ENCODE measurements around the gene SPG21.
A peak's percentile ranks its signal among the peaks of the same experiment; 100 is the strongest.
"Not testable (repeated sequence)": the region's sequence is repeated elsewhere in the genome, so short reads cannot be mapped to it uniquely, and the experiment has no call there.

SPG21 gene, protein sequence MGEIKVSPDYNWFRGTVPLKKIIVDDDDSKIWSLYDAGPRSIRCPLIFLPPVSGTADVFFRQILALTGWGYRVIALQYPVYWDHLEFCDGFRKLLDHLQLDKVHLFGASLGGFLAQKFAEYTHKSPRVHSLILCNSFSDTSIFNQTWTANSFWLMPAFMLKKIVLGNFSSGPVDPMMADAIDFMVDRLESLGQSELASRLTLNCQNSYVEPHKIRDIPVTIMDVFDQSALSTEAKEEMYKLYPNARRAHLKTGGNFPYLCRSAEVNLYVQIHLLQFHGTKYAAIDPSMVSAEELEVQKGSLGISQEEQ

DNA sequence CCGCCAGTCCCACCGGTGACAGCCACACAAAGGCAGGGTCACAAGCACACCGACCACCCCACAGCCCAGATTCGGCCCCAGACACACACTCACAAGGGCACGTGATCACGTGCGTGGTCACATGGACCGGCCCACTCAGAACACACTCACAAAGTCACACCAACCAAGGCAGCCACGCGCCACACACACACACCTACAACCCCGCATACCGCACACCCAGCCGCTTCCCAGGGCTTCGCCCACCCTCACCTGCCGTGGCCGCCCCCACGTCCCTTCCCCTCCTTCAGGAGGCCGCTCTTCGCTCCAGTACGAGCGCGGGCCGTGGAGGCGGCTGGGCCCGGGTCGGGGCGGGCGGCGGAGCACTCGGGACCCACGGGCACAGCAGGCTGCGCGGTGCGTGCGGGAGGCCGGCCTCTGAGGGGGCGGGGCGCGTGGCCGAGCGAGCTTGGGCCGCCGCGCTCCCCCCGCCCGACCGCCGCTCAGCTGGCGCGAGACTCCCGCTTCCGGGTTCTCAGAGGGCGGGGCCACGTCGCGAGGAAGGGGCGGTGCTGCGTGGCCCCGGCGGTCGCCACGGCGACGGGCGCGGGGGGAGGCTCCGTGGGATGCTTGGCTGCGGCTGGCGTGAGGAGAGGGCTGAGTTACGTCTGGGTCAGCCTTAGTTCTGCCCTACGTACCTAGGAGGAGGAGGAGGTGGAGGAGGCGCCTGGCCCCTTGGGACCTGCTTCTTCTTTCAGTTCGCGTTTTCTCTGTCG is at the start of gene SPG21:
TSS of gene SPG21 (minus strand) at position 499 of the 752 bp plus-strand sequence. CDS start 6,345 bp downstream, outside the sequence.
- peak; percentile 82 for DNase-seq (ENCODE audit: low read depth in 2 of 2)

DNA sequence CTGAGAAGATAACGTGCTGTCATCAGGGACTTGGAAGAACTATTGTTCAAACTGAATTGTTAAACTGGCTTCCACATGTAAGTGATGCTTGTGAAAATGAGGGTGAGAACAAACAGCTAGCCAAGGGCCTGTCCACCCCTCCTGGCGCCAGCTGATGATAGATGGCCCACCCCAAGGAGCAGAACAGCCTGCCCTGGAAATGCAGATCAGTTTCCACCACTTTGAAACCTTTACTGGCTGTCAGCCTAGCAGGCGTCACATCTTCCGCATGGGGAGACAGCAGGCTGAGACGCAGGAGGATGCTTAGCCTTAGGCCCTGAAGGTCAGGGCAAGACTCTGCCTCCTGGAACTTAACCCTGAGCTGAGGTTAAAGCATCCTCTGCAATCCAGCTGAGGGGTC is 49.1 kb upstream of the SPG21 start:
- DNase-seq (ENCODE audit: low read depth in 2 of 2), result no peak

DNA sequence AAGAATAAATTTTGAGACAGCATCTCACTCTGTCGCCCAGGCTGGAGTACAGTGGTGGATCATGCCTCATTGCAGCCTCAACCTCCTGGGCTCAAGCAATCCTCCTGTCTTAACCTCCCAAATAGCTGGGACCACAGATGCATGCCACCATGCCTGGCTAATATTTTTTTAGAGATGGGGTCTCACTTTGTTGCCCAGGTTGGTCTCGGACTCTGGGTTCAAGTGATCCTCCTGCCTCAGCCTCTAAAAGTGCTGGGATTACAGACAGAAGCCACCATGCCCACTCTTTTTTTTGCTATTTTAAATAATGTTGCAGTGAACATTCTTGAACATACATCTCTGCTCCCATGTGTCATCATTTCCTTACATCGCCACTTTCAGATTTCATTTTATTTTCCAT is 48.7 kb upstream of the SPG21 start:
- no peak for DNase-seq (ENCODE audit: low read depth in 2 of 2)

DNA sequence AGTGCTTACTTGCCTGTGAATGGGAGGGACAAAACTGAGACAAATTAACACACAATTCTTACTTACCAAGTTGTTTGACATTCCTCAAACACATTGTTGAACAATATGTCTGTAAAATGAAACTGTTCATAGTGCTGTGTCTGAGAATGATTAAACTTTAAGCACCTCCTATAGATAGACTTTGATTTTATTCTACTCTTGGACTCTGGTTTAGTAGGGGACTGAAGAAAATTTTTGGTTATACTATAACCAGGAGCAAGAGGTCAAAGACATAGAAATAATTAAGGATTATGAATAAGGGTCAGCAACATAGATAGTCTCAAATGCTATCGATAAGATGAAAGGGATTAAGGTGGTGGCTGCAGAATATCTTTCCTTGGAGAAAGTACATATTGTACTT is 47.6 kb upstream of the SPG21 start:
- no peak for DNase-seq (ENCODE audit: low read depth in 2 of 2)

DNA sequence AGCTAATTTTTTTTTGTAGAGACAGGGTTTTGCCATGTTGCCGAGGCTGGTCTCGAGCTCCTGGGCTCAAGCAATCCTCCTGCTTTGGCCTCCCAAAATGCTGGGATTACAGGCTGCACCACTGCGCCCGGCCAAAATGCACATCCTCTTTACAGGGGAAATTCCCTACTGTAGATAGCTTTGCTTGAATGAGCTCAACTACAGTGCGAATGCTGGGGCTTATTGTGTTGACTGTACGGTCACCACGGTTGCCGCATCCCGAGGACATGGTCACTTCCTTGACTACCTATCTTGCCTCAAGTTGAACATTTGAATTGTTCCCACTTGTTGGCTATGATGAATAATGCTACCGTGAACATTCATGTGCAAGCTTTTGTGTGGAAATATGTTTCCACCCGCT is 45.0 kb upstream of the SPG21 start:
- DNase-seq (ENCODE audit: low read depth in 2 of 2), result no peak

DNA sequence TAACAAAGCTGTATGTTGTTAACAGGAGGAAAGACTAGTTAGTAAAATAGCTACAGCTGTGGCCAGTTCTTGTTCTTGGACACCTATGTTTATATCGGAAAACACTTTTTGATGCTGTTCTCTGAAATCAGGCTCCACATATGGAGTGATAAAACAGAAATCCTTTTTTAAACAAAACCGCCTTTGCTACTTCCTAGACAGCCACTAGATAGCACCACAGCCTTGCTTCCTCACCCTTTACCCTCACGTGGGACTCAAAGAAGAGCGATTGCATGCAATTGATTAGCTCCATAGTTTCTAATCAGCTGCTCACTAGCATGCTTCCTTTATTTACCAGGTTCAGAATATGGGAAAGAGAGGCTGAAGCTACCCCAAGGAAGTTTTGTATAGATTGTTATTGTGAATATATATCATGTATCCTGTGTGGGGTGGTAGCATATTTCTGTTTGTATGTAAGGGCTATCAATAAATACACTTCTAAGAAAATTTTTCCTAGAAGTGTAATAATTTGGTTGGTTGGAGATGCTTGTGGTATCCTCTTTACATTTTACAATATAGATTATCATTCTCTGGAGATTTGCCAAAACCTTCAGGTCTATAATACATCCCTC is 44.0 kb upstream of the SPG21 start:
- no peak for DNase-seq (ENCODE audit: low read depth in 2 of 2)

DNA sequence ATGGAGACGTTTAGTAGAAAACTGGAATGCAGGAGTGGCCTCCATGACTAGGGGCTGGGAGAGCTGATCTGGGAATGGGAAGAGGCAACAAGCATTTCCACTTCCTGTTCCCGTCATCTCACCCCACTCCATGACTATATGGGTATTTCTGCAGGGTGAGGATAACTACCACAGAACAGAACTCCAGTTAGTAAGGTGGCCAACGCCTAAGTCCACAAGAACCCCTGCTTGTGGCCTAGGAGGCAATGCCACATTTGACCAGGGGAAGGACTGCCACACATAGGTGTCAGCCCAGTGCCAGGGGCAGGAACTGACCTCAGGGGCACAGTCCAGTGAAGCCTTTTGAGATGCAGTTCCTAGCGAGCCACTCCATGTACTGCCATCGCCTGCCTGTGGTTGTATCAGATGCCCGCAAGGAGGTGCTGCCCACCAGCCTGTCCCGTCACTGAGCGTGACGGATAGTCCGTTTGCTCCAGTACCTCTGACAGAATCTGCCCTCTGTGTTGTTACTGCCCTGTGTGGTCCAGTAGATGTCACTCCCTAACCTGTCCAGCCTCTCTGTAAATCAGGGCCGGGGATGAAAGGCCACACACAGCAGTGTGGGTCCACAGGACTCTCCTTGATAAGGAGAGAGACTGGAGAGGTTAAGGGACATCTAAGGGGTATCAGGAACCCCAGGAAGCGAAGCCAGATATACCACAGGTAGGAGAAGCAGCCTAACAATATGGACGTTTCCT is 43.3 kb upstream of the SPG21 start:
- no peak for DNase-seq (ENCODE audit: low read depth in 2 of 2)

DNA sequence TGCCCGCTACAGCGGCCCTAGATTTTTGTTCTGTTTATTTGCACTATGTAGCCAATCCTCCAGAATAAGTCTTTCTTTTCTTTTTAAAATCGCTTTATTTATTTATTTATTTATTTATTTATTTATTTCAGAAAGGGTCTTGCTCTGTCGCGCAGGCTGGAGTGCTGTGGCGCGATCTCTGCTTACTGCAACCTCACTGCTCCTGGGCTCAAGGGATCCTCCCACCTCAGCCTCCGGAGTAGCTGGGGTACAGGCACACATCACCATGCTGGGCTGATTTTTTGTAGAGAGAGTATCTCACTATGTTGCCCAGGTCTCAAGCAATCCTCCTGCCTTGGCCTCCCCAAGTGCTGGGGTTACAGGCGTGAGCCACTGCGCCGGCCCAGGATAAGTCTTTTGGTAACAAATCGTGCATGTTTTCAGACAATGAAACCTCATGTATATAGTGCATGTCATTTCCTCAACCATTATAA is 40.1 kb upstream of the SPG21 start:
- no peak for DNase-seq (ENCODE audit: low read depth in 2 of 2)

DNA sequence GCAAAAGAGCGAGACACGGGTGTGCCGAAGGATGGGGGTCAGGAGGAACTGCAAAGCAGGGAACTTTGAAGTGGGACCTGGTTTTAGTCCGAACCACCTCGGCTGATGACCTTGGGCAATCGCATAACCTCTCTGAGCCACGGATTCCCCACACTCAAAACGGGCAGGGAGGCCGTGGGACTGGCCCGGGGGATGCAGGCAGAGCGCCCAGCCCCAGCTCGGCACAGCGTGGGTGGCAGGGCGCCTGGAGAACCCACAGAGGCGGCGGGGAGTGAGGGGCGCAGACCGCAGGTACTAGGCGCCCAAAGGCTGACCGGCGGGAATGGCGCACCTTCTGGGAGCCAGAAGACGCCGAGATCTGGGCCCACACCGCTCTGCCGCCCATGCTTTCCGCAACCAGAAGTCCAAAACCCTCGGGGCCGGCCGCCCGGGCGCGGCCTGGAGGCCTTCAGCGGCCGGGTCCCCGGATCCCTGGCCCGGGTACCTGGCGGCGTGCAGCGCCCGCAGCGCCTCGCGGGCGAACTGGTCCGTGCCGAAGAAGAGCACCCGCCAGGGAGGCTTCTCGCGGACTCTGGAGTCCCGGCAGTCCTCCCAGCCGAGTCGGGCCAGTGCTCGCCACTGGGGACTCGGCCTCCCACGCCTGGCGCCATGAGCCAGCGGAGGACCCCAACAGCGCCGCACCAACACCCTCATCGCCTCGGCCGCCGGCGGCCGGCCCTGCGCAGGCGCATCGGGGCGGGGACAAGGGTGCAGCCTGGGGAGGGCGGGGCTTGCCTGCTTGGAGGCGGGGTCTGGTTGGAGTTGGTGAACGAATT is 39.4 kb upstream of the SPG21 start, which contains the start of gene MTFMT:
TSS of gene MTFMT (minus strand) at position 719 of the 815 bp plus-strand sequence. CDS start at position 693, 26 bp downstream.
- DNase-seq (ENCODE audit: low read depth in 2 of 2), result peak; percentile 87 to 92

DNA sequence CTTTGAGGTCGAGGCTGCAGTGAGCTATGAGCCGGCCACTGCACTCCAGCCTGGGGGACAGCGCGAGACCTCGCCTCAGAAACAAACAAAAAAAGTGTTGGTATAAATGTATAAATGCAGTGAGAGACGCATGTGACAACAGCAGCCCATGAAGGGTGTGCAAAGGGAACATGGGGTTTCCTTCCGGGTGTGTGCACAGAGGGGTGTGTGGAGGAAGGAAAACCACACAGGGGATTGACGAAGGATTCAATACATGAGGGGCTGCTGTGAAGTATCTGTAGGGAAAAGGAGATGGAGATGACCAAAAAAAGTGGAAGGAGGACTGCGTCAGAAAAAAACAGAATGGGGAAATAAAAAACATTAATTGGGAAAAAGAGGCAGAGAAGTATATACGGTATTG is 38.6 kb upstream of the SPG21 start:
- no peak for DNase-seq (ENCODE audit: low read depth in 2 of 2)

DNA sequence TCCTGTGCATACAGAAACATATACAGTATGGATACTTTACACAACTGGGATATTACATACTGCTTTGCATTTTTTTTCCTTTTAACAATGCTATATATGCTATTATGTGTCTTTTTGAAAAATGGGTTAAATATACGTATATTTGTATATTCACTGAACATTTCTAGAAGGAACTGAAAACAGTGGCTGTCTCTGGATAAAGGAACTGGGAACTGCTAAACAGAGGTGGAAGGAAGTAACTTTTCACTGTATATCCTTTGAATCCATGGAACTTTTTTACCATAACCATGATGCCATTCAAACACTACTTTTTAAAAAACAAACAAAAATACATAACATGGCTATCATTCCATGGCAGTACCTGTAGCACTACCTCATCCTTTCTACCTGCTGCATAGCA is 37.9 kb upstream of the SPG21 start:
- no peak for DNase-seq (ENCODE audit: low read depth in 2 of 2)

DNA sequence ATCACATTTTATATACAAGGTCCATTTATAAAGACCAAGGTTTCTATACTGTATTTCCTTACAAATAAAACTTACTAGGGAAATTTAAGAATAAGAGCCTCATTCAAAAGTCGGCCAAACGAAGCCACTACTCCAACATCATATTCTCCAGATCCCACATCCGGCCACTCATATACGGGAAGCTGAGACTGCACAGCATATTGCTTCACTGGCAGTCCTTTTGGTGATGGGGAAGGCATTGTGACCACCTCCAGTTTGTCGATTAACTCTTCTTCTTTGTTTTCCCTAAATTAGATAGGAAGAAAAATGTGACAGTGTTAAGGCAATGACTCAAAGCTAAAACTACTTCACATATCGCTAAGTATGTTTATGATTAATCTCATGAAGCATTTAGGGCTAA is 37.0 kb upstream of the SPG21 start:
- DNase-seq (ENCODE audit: low read depth in 2 of 2), result no peak

DNA sequence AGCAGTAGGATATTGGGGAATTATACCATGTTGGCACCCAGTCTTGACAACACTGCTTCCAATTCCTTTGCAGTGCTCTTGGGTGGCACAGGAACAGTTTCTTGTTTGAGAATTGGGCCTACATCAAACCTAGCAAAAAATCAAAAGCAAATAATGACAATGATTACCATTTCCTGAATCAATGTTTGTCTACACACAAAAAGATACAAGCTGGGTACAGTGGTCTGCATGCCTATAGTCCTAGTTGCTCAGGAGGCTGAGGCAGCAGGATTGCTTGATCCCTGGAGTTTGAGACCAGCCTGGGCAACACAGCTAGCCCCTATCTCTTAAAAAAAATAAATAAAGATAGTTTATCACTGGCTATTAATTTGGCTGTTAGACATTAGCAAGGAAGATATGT is 31.8 kb upstream of the SPG21 start:
- DNase-seq (ENCODE audit: low read depth in 2 of 2), result no peak

DNA sequence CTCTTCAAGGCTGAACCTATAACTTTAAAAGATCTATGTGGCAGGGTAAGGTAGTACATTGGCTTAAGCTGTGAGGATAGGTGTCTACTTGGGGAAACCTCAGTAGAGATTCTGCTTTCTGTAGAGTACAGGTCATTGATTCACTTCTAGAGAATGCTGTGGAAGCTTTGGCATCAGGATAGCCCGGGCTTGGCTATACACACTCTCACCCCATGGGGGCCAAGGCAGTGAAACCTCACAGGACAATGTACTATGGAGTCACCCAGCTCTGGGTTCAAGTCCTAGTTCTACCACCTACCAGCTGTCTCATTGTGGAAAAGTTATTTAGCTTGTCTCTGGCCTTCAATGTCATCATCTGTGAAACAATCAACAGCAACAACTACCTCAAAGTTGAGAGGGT is 30.7 kb upstream of the SPG21 start:
- DNase-seq (ENCODE audit: low read depth in 2 of 2), result no peak

DNA sequence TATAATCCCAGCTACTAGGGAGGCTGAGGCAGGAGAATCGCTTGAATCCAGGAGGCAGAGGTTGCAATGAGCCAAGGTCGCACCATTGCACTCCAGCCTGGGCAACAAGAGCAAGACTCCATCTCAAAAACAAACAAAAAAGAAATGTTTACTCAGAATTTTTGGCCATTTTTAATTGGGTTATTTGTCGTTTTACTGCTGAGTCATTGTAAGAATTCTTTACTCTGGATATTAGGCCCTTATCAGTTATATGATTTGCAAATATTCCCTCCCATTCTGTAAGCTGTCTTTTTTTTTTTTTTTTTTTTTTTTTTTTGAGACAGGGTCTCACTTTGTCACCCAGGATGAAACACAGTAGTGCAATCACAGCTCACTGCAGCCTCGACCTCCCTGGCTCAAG is 21.5 kb upstream of the SPG21 start:
- not testable (repeated sequence) for DNase-seq (ENCODE audit: low read depth in 2 of 2)

DNA sequence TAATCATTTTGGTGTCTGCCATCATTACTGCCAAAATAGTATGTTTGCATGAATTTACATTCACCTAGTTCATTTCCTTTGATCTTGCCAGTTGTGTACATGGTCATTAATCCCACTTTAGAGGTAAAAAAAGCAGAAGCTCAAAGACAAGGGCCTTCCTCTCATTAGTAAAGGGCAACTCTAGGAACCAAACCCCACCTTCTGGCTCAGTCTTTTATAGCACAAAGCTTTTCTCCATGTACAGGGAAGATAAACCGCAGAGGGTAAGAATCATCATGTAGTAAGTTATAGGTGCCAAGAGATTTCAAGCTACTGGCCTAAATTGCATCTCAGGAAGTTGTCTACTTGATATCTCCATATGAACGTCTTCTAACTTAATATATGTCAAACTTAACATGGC is 19.3 kb upstream of the SPG21 start:
- no peak for DNase-seq (ENCODE audit: low read depth in 2 of 2)

DNA sequence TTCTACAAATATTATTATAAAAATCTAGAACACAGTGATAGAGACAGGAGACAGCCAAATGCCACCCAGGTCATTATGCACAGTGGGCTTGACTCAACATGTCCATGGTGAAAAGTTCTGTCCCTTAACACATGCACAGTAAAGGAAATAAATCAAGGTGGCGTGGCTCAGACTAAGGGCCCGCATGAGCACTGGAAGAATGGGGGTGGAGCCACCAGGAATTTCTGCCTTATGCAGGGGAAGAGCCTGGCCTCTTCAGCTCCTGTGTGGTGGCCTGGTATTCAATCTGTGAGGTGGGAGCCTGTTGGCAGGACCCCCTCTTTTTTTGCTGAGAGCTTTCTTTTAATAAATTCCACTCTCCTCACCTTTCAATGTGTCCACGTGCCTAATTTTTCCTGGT is 17.2 kb upstream of the SPG21 start:
- DNase-seq (ENCODE audit: low read depth in 2 of 2), result no peak

DNA sequence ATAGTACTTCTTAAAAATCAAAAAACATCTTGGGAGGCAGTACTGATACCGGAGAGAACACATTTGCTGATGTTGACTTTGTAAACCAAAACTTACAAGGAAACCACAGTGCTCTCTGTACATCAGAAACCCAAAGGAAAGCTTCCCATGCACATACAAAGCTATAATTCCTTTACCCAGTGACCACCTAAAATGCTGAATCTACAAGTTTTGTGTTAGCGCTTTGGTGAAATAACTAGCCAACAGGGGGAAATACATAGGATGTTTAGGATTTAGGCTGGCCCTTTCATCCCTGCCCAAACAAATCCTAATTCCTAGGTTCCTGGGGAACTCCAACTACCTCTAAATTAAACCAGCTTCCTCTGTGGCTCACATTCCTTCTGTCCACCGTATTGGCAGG is 15.3 kb upstream of the SPG21 start:
- no peak for DNase-seq (ENCODE audit: low read depth in 2 of 2)

DNA sequence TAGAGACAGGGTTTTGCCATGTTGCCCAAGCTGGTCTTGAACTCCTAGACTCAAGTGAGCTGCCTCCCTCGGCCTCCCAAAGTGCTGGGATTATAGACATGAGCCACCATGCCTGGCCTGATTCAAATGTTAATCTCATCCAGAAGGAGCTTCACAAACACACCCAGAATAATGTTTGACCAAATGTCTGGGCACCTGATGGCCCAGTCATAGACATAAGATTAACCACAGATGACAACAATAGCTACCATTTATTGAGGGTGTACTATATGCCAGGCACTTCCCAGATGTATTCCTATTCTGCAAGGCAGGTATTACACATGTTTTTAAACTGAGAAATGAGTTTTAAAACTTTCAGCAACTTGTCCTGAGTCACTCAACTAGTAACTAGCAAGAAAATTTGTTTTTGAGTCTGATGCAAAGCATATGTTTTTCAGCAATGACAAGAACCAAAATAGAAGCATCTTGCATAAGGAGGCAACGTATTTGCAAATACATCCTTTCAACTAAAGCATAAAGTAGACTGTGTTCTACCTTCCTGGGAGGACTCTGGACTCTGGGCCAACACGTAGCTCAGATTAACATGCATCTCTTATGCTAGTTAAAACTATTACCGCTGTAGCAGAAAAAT is 8.1 kb upstream of the SPG21 start:
- no peak for DNase-seq (ENCODE audit: low read depth in 2 of 2)

DNA sequence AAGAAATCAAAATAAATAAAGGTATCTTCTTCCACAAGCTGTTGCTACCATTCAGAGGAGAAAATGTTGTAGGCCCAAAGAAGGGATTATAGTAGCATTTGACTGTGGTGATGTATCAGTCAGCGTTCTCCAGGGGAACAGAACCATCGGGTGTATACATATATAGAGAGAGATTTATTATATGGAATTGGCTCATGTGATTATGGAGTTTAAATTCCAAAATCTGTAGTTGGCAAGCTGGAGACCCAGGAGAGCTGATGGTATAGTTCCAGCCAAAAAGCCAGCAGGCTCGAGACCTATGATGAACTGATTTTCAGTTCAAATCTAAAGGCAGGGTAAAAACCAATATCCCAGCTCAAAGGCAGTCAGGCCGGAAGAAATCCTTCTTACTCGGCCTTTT is 7.4 kb upstream of the SPG21 start:
- DNase-seq (ENCODE audit: low read depth in 2 of 2), result no peak

DNA sequence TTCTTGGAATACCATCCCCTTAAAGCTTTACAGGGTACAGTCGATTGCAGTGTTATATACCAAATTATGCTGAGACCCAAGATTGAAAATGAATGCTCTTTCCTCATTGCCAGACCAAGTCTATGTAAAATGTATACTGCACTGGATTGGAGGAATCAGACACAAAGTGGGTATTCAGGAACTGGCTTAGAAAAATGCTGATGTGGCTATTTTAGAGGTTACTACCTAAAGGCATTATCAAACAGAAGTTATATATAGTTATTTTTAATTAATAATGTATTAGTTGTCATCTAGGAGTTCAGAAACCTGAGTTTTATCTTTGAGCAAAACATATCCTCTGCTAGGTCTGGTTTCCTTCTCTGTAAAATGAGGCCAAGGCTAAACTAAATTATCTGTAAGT is 3.6 kb upstream of the SPG21 start:
- DNase-seq (ENCODE audit: low read depth in 2 of 2), result no peak

Measured in stimulated activated CD8-positive, alpha-beta memory T cell treated with anti-CD3 and anti-CD28 coated beads, Interleukin-7, amount 100 ng/mL, for 1 hour (primary cell).